Muscle layer of duodenum (tissue), 2 donors: ENCODE data around the gene CLIC3.

ENCODE experiments used
- H3K27ac ChIP-seq: one replicate; pipeline ENCODE4 v1.7.0; 2013; ENCODE audit warnings: mild to moderate bottlenecking, low read length
- H3K27me3 ChIP-seq: one replicate; pipeline ENCODE4 v1.7.0; 2013; ENCODE audit warnings: low read depth, mild to moderate bottlenecking, control low read depth, low read length
- H3K36me3 ChIP-seq, 2 donors: one replicate each; pipeline ENCODE4 v1.7.0; 2013; ENCODE audit warnings: low read length in 2 of 2, control low read depth in 1 of 2, mild to moderate bottlenecking in 1 of 2; ENCODE audit not compliant: insufficient read depth in 2 of 2, control insufficient read depth in 1 of 2
- H3K4me1 ChIP-seq, 2 donors: one replicate each; pipeline ENCODE4 v1.7.0; 2013; ENCODE audit warnings: low read length in 2 of 2, mild to moderate bottlenecking in 2 of 2, control low read depth in 1 of 2, moderate library complexity in 1 of 2; ENCODE audit not compliant: insufficient read depth in 2 of 2, control insufficient read depth in 1 of 2
- H3K4me3 ChIP-seq, 2 donors: one replicate each; pipeline ENCODE4 v1.7.0; 2013; ENCODE audit warnings: low read length in 2 of 2, low read depth in 1 of 2, mild to moderate bottlenecking in 1 of 2
- H3K9me3 ChIP-seq, 2 donors: one replicate each; pipeline ENCODE4 v1.7.0; 2013; ENCODE audit warnings: low read length in 2 of 2, control low read depth in 1 of 2, mild to moderate bottlenecking in 1 of 2; ENCODE audit not compliant: control insufficient read depth in 1 of 2
- donor health status: healthy.

Gene CLIC3

DNA sequence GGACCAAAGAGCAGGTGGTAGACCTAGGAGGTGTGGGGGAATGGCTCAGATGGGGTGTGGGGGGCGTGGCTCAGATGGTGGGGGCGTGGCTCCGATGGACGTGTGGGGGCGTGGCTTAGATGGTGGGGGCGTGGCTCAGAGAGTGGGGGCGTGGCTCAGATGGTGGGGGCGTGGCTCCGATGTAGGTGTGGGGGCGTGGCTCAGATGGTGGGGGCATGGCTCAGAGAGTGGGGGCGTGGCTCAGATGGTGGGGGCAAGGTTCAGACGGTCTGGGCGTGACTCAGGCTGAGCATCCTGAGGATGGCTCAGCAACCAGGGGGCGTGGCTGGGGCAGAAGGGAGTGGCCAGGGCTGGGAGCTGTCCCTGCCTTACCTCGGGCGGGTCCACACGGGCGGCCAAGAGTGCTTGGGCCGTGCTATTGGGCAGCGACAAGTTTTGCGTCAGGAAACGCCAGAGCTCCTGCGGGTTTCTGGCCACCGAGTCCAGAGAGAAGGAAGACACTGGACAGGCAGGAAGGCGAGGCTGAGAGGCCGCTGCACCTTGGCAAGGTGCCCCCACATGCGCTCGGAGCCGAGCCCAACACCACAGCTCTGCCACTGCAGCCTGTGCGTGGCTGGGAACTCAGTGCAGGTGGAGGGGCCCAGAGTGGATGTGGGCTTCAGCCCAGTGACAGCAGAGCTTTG, 25.8 kb upstream of the CLIC3 start:
- Histone ChIP-seq H3K9me3 (no peaks in the 10 kb centered on the region), H3K27me3 (no peaks in the 10 kb centered on the region), H3K4me3 (no peak overlapping the region), H3K27ac (no peak overlapping the region), H3K36me3 (peaks cover 0 to 26% of the 10 kb centered on the region in 2 donors), H3K4me1 (peaks cover 0 to 19% of the 10 kb centered on the region in 2 donors)

DNA sequence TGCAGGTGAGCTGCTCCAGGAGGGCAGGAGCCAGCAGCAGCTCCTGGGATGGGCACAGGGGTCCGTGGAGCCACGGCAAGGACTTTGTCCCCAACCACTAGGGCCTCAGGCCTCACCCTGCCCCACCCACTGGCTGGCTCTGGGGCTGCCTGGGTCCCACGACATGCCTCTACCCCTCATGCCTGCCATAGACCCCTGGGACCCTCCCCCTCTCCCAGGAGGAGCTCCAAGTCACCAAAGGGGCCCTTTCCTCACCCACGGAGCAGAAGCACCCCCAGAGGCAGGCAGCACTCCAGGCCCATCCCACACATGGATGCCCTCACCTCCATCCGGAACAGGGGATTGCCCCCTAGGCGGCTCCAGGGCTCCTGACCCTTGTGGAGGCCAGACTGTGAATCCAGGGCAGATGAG, 25.2 kb upstream of the CLIC3 start:
- Histone ChIP-seq H3K4me1 (peaks cover 0 to 13% of the 10 kb centered on the region in 2 donors), H3K4me3 (no peak overlapping the region), H3K27me3 (no peaks in the 10 kb centered on the region), H3K9me3 (no peaks in the 10 kb centered on the region), H3K36me3 (peaks cover 0 to 32% of the 10 kb centered on the region in 2 donors), H3K27ac (no peak overlapping the region)

DNA sequence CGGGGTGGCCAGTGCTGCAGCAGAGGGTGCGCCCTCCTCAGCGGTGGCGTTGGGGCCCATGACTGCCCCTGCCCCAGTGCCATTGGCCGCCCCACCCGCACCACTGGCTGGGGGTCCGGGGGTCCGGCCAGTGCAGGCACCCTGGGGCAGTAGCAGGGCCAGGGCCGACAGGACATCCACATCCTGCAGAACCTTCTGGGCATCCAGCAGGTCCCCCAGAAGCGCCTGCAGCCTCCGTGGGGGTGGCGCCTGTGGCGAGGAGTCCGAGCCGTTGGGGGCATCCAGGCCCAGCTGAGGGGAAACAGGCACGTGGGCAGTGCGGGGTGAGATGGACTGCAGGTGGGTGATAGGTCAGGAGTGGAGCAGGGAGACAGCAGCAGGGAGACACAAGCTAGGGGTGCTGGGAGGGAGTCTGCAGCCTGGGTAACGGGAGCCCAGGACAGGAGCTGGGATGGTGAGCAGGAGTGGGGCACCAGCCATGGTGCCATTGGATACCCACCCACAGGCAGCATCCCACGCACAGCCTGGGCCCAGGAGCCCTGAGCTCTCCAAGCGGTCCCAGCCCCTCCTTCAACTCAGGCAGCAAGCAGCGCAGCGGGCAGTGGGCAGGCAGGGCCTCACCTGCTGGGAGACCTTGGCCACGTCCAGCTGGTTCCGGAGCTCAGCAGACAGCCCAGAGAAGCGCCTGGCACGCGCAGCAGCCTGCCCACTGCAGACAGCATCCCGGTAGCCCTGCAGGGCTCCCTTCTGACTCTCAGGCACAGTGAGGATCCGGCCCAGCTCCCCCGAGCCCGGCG, 24.6 kb upstream of the CLIC3 start:
- Histone ChIP-seq H3K27ac (no peak overlapping the region), H3K4me1 (peaks cover 0 to 7% of the 10 kb centered on the region in 2 donors), H3K36me3 (peaks cover 0 to 38% of the 10 kb centered on the region in 2 donors), H3K27me3 (no peaks in the 10 kb centered on the region), H3K4me3 (no peak overlapping the region), H3K9me3 (no peaks in the 10 kb centered on the region)

DNA sequence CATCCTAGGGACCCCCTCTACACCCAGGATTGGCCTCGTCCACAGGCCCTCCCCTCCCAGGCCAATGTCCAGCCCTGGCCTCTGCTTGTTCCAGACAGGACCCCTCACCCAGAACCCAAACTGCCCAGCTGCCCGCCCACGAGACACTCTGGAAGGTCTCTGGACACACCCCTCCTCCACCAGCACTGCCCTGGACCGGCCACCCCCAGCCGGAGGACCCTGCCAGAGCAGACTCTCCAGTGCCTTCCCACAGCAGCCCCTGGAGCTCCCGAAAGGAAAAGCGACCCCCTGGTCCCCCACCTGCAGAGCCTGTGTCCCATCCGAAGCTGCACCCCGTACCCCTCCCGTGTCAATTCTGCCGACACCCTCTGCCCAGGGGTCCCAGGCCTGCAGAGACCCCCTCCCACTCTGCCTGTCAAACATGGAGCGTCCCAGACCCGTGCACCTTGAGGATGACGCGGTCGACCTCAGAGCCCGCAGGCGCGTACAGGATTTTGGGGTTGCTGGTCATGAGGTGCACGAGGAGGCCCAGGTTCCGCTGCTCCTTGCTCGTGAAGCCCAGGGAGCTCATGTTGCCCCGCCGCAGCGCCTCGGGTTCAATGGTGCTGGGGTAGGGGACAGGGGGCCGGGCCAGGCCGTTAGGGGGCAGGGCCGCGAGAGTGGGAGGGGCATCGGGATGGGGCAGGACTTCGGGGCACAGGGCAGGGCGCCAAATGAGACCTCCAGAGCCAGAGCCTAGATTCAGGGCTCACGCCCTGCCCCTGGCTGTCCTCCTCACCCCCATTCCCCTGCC, 23.7 kb upstream of the CLIC3 start:
- H3K27ac ChIP-seq: no peak overlapping the region
- H3K4me1 ChIP-seq: no peaks in the 10 kb centered on the region
- H3K9me3 ChIP-seq: no peaks in the 10 kb centered on the region
- no peak overlapping the region for H3K4me3 ChIP-seq
- no peaks in the 10 kb centered on the region for H3K27me3 ChIP-seq
- H3K36me3 ChIP-seq: peaks cover 0 to 45% of the 10 kb centered on the region in 2 donors

GRCh38 chr9:137018761-137019559, 22.6 kb upstream of the CLIC3 start:
- no peaks in the 10 kb centered on the region for H3K4me1 ChIP-seq
- no peaks in the 10 kb centered on the region for H3K9me3 ChIP-seq
- no peak overlapping the region for H3K27ac ChIP-seq
- H3K4me3 ChIP-seq: no peak overlapping the region
- H3K36me3 ChIP-seq: peaks cover 0 to 56% of the 10 kb centered on the region in 2 donors
- no peaks in the 10 kb centered on the region for H3K27me3 ChIP-seq

DNA sequence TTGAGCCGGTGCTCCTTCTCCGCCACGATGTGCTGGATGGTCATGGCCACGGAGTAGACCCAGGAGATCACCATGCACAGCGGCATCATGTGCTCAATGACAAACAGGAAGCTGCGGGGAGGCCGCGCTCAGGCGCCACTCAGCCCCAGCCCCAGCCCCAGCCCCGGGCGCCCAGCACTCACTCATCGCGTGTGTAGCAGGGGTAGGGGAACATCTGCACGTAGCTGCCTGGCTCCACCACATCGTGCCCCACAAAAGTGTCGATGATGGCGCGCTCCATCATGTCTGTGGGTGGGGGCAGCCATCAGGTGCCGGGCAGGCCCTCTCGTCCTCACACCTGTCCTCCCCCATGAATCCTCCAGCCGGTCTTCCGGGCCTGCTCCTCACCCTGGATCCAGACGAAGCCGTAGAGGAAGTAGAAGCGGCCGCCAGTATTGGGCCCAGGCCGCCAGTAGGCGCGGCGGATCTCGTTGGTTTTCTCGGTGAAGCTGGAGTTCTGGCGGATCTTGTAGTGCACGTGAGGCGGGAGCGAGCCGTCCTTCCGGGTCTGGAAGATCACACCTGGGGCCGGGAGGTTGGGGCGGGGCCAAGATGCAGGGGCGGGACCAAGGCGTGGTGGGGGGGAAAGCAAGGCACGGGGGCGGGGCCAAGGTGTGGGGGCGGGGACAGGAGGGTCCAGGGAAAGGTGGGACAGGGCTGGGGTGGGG, 21.6 kb upstream of the CLIC3 start:
- Histone ChIP-seq H3K27ac (no peak overlapping the region), H3K4me1 (no peaks in the 10 kb centered on the region), H3K36me3 (peaks cover 0 to 62% of the 10 kb centered on the region in 2 donors), H3K9me3 (no peaks in the 10 kb centered on the region), H3K4me3 (no peak overlapping the region), H3K27me3 (no peaks in the 10 kb centered on the region)

- Histone ChIP-seq H3K27ac (no peak overlapping the region), H3K4me1 (no peaks in the 10 kb centered on the region), H3K4me3 (no peak overlapping the region), H3K9me3 (no peaks in the 10 kb centered on the region), H3K27me3 (no peaks in the 10 kb centered on the region), H3K36me3 (peaks cover 0 to 71% of the 10 kb centered on the region in 2 donors)
Observed at GRCh38 chr9:137017071-137017470, 20.7 kb upstream of the CLIC3 start.

GRCh38 chr9:137016436-137016835, 20.1 kb upstream of the CLIC3 start:
- Histone ChIP-seq H3K4me1 (no peaks in the 10 kb centered on the region), H3K27me3 (no peaks in the 10 kb centered on the region), H3K27ac (no peak overlapping the region), H3K4me3 (no peak overlapping the region), H3K36me3 (peaks cover 0 to 76% of the 10 kb centered on the region in 2 donors), H3K9me3 (no peaks in the 10 kb centered on the region)

DNA sequence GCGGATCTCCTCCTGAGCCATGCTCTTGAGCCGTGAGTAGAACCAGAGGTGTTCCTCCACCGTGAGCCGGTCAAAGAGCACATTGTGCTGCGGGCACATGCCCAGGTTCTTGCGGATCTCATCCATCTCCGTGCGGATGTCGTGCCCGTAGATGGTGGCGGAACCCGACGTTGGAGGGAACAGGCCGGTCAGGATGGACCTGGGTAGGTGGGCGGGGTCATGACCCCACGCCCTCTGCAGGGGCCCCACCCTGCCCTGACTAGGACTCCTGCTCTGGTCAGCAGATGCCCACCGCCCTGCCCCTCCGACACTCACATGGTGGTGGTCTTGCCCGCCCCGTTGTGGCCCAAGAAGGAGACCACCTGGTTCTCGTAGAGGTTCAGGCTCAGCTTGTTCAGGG, 19.6 kb upstream of the CLIC3 start:
- H3K9me3 ChIP-seq: no peaks in the 10 kb centered on the region
- no peaks in the 10 kb centered on the region for H3K4me1 ChIP-seq
- no peak overlapping the region for H3K27ac ChIP-seq
- H3K4me3 ChIP-seq: no peak overlapping the region
- no peaks in the 10 kb centered on the region for H3K27me3 ChIP-seq
- H3K36me3 ChIP-seq: peaks cover 0 to 77% of the 10 kb centered on the region in 2 donors

DNA sequence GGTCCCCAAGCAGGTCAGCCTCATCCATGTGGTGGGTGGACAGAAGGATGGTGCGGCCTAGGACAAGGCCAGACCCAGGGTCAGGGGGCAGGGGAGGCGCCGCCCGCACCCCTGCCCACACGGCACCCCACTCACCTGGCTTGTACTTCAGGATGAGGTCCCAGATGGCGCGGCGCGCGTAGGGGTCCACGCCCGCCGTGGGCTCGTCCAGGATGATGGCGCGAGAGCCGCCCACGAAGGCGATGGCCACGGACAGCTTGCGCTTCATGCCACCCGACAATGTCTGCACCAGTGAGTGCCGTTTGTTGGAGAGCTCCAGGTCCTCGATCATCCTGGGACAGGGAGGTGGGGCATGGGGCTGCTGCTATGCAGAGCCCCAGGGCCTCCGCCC, 19.2 kb upstream of the CLIC3 start:
- H3K9me3 ChIP-seq: no peaks in the 10 kb centered on the region

More for the DNA sequence above, 19.2 kb upstream of the CLIC3 start:
- Histone ChIP-seq H3K27me3 (no peaks in the 10 kb centered on the region), H3K4me3 (no peak overlapping the region), H3K27ac (no peak overlapping the region), H3K36me3 (peaks cover 0 to 74% of the 10 kb centered on the region in 2 donors), H3K4me1 (no peaks in the 10 kb centered on the region)
